ENCODE data around the gene RNU1-2.
"Not testable (repeated sequence)": the region's sequence is repeated elsewhere in the genome, so short reads cannot be mapped to it uniquely, and the experiment has no call there.

- not testable (repeated sequence) for TF ChIP-seq CTCF, POLR2A (IDR thresholded peaks at IDR 0.05)
These were observed 27.0 kb upstream of the RNU1-2 start for GRCh38 chr1:16868787-16869186.
